Spleen (tissue), 11 donors: Measurements from ENCODE around the gene OR9Q1. TPM values are rescaled to one million over a fixed set of nuclear protein-coding genes. Genes with fewer than 3 reads are reported as not detected.

Experiments used
- DNase-seq: peaks from one replicate; pipeline ENCODE4 v3.0.0-alpha.2; 2020
- H3K27ac ChIP-seq, 8 donors: fragments of 200-600 bp; sonication (generic) in 7 of 8; 1 replicate in 4 of 8; 2 replicates in 4 of 8; pipeline versions ENCODE4 v1.5.0 to v1.8.0; 2016 to 2021; ENCODE audit warnings: inconsistent platforms in 4 of 8, mild to moderate bottlenecking in 4 of 8, moderate library complexity in 1 of 8
- H3K27me3 ChIP-seq, 7 donors: fragments of 200-600 bp; sonication (generic) in 6 of 7; replicated peaks in 1 of 7; 1 replicate in 4 of 7; 2 replicates in 3 of 7; pipeline versions ENCODE4 v1.5.0 to v1.8.0; 2016 to 2021; ENCODE audit warnings: inconsistent platforms in 3 of 7, mild to moderate bottlenecking in 1 of 7
- H3K36me3 ChIP-seq, 6 donors: fragments of 200-600 bp; sonication (generic) in 5 of 6; 1 replicate in 4 of 6; 2 replicates in 2 of 6; pipeline versions ENCODE4 v1.5.0 to v1.8.0; 2016 to 2021; ENCODE audit warnings: inconsistent platforms in 2 of 6
- H3K4me1 ChIP-seq, 6 donors: fragments of 200-600 bp; sonication (generic) in 5 of 6; 1 replicate in 3 of 6; 2 replicates in 3 of 6; pipeline versions ENCODE4 v1.5.0 to v1.8.0; 2016 to 2021; ENCODE audit warnings: inconsistent platforms in 3 of 6
- H3K4me3 ChIP-seq, 8 donors: fragments of 200-600 bp; sonication (generic) in 7 of 8; 1 replicate in 4 of 8; 2 replicates in 4 of 8; pipeline versions ENCODE4 v1.5.0 to v1.8.0; 2016 to 2021; ENCODE audit warnings: inconsistent platforms in 4 of 8, mild to moderate bottlenecking in 4 of 8, moderate library complexity in 2 of 8
- H3K9me3 ChIP-seq, 8 donors: fragments of 200-600 bp; sonication (generic) in 7 of 8; 1 replicate in 4 of 8; 2 replicates in 4 of 8; pipeline versions ENCODE4 v1.5.0 to v1.8.0; 2016 to 2021; ENCODE audit warnings: inconsistent platforms in 4 of 8
- POLR2A ChIP-seq, 3 donors: fragments of 450-650 bp; IDR thresholded peaks; one replicate each; pipeline ENCODE4 v1.5.1; 2017; ENCODE audit warnings: antibody characterized with exemption in 3 of 3, mild to moderate bottlenecking in 1 of 3
- POLR2AphosphoS5 ChIP-seq, 3 donors: sonication (generic); formaldehyde crosslinking; IDR thresholded peaks; one replicate each; pipeline ENCODE4 v1.5.1; 2017; ENCODE audit warnings: antibody characterized with exemption in 3 of 3
- WGBS, 5 donors: extraction: QIAGEN DNeasy Blood & Tissue Kit in 3 of 5; methylation state at CpG; one replicate each; pipeline versions ENCODE4 v1.1.5 to v1.1.7; 2013 to 2018; 5-methylcytosine and 5-hydroxymethylcytosine counted together
- intact Hi-C: fragments of 100-400 bp; cut with DNase I; formaldehyde crosslinking; loops from one replicate; pipeline ENCODE4 v1.15.0; 2023; ENCODE audit warnings: low total_unique reads
- polyA plus RNA-seq, 3 donors: library from polyadenylated mRNA; stranded (reverse); fragments of 200-250 nt; gene quantifications; one replicate each; pipeline ENCODE4 v1.2.1, GENCODE V29; 2013
- total RNA-seq, 7 donors: library from RNA; depleted of rRNA in 3 of 7; stranded (reverse); fragments of >200 nt in 3 of 7; fragmentation: NEBNext Ultra II Directional in 4 of 7; extraction: Animal tissue kit (Norgen Biotek cat#: 25700) in 4 of 7; gene quantifications; one replicate each; pipeline versions ENCODE4 v1.1.0 to v1.2.1, GENCODE V29; 2016 to 2021
- TF ChIP-seq, protein P1 (sequence below), 11 experiments: fragments of 200-600 bp in 7 of 11; fragments of 450-650 bp in 4 of 11; sonication (generic) in 4 of 11; IDR thresholded peaks in 8 of 11; conservative IDR thresholded peaks in 3 of 11; 1 replicate in 7 of 11; 2 replicates in 4 of 11; pipeline versions ENCODE4 v1.4.0 to v1.8.0; 2016 to 2021; ENCODE audit warnings: antibody characterized with exemption in 11 of 11, inconsistent platforms in 4 of 11, mild to moderate bottlenecking in 1 of 11
- donor health status: healthy with polysubstance abuse.
- donor health status: DM: no; HTN: no; CAD: no; lungs with moderate emphysema.
- donor health status: DM: no; HTN: no; CAD: no.
- donor health status: Bipolar disorder and iron deficiency.
- donor health status: healthy.
- donor health status: DM: no; HTN: no; CAD: no.
- donor health status: DM: yes; HTN: yes; CAD: no.

The OR9Q1 gene
- total and polyA plus RNA-seq, 10 donors = not detected

DNA sequence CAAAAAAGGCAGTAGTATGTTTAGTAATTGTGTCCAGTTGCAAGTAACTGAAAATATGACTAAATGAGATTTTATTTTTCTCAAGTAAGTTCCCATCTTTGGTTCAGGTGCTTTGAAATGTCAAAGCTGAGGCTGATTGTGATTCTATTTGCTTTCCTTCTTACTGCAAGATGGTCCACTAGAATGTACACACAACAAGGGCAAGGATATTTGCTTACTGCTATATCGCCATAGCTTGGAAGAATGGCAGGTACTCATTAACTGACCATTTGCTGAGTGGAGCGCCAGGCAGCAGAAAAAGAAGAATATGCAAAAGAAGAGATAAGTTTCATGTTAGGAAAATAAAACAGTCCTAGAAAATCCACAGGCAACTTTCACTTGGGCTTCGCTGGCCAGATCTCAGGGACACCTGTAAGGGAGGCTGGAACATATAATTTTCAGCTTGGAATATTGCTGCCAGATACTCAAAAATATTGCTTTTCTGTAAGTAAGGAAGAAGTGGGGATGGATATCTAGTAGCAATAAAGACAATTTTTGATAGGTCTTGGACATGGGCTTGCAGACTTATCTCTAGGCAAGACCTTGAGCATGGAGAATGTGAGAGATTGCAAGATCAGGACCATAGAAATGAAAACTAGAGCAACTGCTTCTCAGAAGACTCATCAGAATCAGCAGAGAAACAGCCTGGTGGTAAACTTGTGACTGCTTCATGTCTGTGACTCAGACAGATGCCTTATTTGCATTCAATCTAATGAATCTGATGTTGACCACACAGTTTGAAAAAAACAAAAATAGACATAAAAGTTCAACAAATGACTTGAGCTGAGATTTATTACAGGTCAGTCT, 44.8 kb upstream of the OR9Q1 start:
- H3K9me3 ChIP-seq = no peaks in the 10 kb centered on the region
- intact Hi-C loops = no loop called here
- H3K4me3 ChIP-seq = no peak overlapping the region
- H3K36me3 ChIP-seq = no peaks in the 10 kb centered on the region
- 84 to 93% (median 89%) methylated on average over 3 of the region's 3 CpGs for WGBS, 5 donors
- H3K27me3 ChIP-seq = no peaks in the 10 kb centered on the region
- no peaks in the 10 kb centered on the region for H3K4me1 ChIP-seq
- no peak overlapping the region for H3K27ac ChIP-seq
- no peak for DNase-seq
- TF ChIP-seq, protein P1, sequence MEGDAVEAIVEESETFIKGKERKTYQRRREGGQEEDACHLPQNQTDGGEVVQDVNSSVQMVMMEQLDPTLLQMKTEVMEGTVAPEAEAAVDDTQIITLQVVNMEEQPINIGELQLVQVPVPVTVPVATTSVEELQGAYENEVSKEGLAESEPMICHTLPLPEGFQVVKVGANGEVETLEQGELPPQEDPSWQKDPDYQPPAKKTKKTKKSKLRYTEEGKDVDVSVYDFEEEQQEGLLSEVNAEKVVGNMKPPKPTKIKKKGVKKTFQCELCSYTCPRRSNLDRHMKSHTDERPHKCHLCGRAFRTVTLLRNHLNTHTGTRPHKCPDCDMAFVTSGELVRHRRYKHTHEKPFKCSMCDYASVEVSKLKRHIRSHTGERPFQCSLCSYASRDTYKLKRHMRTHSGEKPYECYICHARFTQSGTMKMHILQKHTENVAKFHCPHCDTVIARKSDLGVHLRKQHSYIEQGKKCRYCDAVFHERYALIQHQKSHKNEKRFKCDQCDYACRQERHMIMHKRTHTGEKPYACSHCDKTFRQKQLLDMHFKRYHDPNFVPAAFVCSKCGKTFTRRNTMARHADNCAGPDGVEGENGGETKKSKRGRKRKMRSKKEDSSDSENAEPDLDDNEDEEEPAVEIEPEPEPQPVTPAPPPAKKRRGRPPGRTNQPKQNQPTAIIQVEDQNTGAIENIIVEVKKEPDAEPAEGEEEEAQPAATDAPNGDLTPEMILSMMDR (IDR thresholded peaks at IDR 0.05 in 8 of 11, conservative IDR thresholded peaks at IDR 0.05 in 3 of 11) = no peak
- TF ChIP-seq POLR2AphosphoS5 (IDR thresholded peaks at IDR 0.05) = no peak

DNA sequence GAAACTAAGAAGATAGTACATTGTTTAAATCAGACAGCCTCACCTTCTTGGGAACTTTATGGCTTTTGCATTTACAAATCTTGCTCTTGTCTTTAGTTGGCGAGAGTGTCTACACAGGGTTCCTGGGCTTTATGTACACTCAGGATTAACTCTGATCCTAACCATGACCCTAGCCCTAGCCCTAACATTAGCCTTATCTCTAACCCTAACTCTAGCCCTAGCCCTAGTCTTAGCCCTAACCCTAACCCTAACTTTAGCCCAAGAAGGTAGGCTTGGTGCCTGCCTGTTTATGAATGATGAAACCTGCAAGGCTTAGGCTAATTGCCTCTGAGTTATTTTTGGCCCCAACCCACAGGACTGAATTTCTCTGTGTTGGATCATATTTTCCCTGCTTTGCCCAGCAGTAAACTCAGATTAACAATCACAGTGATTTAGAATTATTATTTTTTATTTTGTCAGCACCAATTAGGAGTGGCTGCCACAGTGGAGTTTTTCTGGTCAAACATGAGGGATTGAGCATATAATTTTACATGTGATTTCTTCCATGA, 44.1 kb upstream of the OR9Q1 start:
- no peak for DNase-seq
- intact Hi-C loops = no loop called here
- 77 to 96% (median 91%) methylated on average over 1 of the region's 1 CpG for WGBS, 5 donors
- H3K4me1 ChIP-seq = no peaks in the 10 kb centered on the region
- no peaks in the 10 kb centered on the region for H3K36me3 ChIP-seq
- no peak overlapping the region for H3K27ac ChIP-seq
- H3K9me3 ChIP-seq = no peaks in the 10 kb centered on the region
- TF ChIP-seq, protein P1 (IDR thresholded peaks at IDR 0.05 in 8 of 11, conservative IDR thresholded peaks at IDR 0.05 in 3 of 11) = no peak
- TF ChIP-seq POLR2A (IDR thresholded peaks at IDR 0.05) (no peak), POLR2AphosphoS5 (IDR thresholded peaks at IDR 0.05) (no peak)
- H3K27me3 ChIP-seq = no peaks in the 10 kb centered on the region
- H3K4me3 ChIP-seq = no peak overlapping the region

DNA sequence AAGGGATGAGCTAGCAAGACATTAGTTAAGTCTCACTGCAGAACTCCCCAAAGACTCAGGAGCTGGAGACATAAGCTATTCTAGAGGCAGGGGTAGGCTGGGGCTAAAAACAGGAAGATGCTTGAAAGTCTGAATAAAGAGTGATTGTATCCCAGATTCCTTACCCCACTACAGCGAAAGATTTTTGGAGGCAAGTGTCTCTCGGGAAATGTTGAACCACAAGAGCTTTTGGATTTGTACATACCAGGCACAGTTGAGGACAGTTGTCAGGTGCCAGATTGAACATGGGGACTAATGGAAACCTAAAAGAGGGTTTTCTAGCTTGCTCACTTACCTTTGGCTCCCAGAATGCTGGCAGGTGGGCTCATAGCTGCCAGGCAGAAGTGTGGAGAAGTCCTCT, 43.5 kb upstream of the OR9Q1 start:
- no peak overlapping the region for H3K27ac ChIP-seq
- H3K4me3 ChIP-seq = no peak overlapping the region
- H3K36me3 ChIP-seq = no peaks in the 10 kb centered on the region
- TF ChIP-seq, protein P1 (IDR thresholded peaks at IDR 0.05 in 8 of 11, conservative IDR thresholded peaks at IDR 0.05 in 3 of 11) = no peak
- TF ChIP-seq POLR2AphosphoS5 (IDR thresholded peaks at IDR 0.05) (no peak), POLR2A (IDR thresholded peaks at IDR 0.05) (no peak)
- no peaks in the 10 kb centered on the region for H3K4me1 ChIP-seq
- 88 to 99% (median 98%) methylated on average over 2 of the region's 2 CpGs for WGBS, 5 donors
- no peak for DNase-seq
- H3K27me3 ChIP-seq = no peaks in the 10 kb centered on the region
- H3K9me3 ChIP-seq = no peaks in the 10 kb centered on the region
- intact Hi-C loops = no loop called here

DNA sequence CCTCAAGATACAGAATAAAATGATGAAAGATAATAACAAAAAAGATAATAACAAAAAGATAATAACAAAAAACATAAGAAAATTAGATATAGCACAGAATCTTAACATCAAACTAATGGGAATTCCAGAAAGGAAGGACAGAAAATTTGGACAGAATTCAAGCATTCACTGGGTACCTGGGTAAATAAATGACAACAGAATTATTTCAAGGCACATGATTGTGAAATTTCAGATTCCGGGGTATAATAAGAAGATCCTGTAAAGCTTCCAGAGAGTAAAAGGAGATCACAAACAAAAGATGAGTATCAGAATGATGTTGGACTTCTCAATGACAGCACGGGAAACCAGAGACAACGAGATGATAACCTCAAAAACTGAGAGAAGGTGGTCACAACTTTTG, 42.1 kb upstream of the OR9Q1 start:
- WGBS, 5 donors = 75 to 84% (median 80%) methylated on average over 3 of the region's 3 CpGs
- TF ChIP-seq POLR2A (IDR thresholded peaks at IDR 0.05) (no peak), POLR2AphosphoS5 (IDR thresholded peaks at IDR 0.05) (no peak)
- TF ChIP-seq, protein P1 (IDR thresholded peaks at IDR 0.05 in 8 of 11, conservative IDR thresholded peaks at IDR 0.05 in 3 of 11) = no peak
- Histone ChIP-seq H3K4me1 (no peaks in the 10 kb centered on the region), H3K27ac (no peak overlapping the region), H3K9me3 (no peaks in the 10 kb centered on the region), H3K4me3 (no peak overlapping the region), H3K27me3 (no peaks in the 10 kb centered on the region), H3K36me3 (no peaks in the 10 kb centered on the region)
- no peak for DNase-seq
- intact Hi-C loops = no loop called here
